ENCODE results near the gene CEP57. TPM values are rescaled to one million over a fixed set of nuclear protein-coding genes. Genes with fewer than 3 reads are reported as not detected.

Gene CEP57
- total and polyA plus RNA-seq, 2 of the 13 experiments (the other 11 are each of a cell fraction or from before 2014, with no cell fraction given) = 34.3 to 59.4 TPM

- TF ChIP-seq ZBTB4 (CRISPR knock-in tag; IDR thresholded peaks at IDR 0.05; ENCODE audit: borderline replicate concordance) = no peak
- TF ChIP-seq ETV6 (CRISPR knock-in tag; conservative IDR thresholded peaks at IDR 0.05) = peak; percentile 87
- TF ChIP-seq ARNT (IDR thresholded peaks at IDR 0.05) = no peak
- no peak for TF ChIP-seq SNRNP70 (IDR thresholded peaks at IDR 0.05; ENCODE audit: low read depth, low read length)
- peak; percentile 75; the same call in 1 of the 2 replicates for TF ChIP-seq ZNF616 (CRISPR knock-in tag; IDR thresholded peaks at IDR 0.05; ENCODE audit: low read depth)
- peak; percentile 37; the same call in 1 of the 2 replicates for TF ChIP-seq ZNF609 (CRISPR knock-in tag; IDR thresholded peaks at IDR 0.05; ENCODE audit: borderline replicate concordance)
- TF ChIP-seq ZNF318 (CRISPR knock-in tag; IDR thresholded peaks at IDR 0.05) = no peak
- TF ChIP-seq ZNF136 (CRISPR knock-in tag; IDR thresholded peaks at IDR 0.05; ENCODE audit: low read depth) = peak; percentile 49; the same call in 1 of the 2 replicates
- no peak for TF ChIP-seq MAFK (conservative IDR thresholded peaks at IDR 0.05 in 1 of 2, IDR thresholded peaks at IDR 0.05 in 1 of 2; ENCODE audit: low read length in 2 of 2)
- TF ChIP-seq MNT (IDR thresholded peaks at IDR 0.05) = peak; percentile 40
Observed at GRCh38 chr11:95789506-95790122, 684 bp upstream of the CEP57 start, which contains the start of gene FAM76B (continued).
